HUES64 (cell line): ENCODE measurements around the gene PLEKHA8.

Experiments used
- H3K27ac ChIP-seq: 2 replicates; pipeline ENCODE4 v1.7.0; 2013; ENCODE audit warnings: low read depth, low read length, inconsistent platforms
- H3K27me3 ChIP-seq: 2 replicates; pipeline ENCODE4 v1.6.1; 2013; ENCODE audit warnings: mild to moderate bottlenecking, low read length; ENCODE audit not compliant: insufficient read depth
- H3K36me3 ChIP-seq: 2 replicates; pipeline ENCODE4 v1.6.1; 2013; ENCODE audit warnings: mild to moderate bottlenecking, low read length; ENCODE audit not compliant: insufficient read depth
- H3K4me1 ChIP-seq: 2 replicates; pipeline ENCODE4 v1.6.1; 2013; ENCODE audit warnings: mild to moderate bottlenecking, low read length, moderate library complexity; ENCODE audit not compliant: insufficient read depth
- H3K4me3 ChIP-seq: 2 replicates; pipeline ENCODE4 v1.5.1; 2013; ENCODE audit warnings: mild to moderate bottlenecking, low read length, moderate library complexity
- H3K9ac ChIP-seq: 2 replicates; pipeline ENCODE4 v1.6.1; 2013; ENCODE audit warnings: mild to moderate bottlenecking, low read depth, low read length
- H3K9me3 ChIP-seq: 2 replicates; pipeline ENCODE4 v1.6.1; 2013; ENCODE audit warnings: low read depth, low read length; ENCODE audit not compliant: insufficient read depth
- WGBS: fragments of 150-250, 120-280 bp; methylation state at CpG from one replicate; pipeline ENCODE4 v1.1.7; 2013; ENCODE audit warnings: missing lambda C conversion rate; 5-methylcytosine and 5-hydroxymethylcytosine counted together

Gene PLEKHA8

DNA sequence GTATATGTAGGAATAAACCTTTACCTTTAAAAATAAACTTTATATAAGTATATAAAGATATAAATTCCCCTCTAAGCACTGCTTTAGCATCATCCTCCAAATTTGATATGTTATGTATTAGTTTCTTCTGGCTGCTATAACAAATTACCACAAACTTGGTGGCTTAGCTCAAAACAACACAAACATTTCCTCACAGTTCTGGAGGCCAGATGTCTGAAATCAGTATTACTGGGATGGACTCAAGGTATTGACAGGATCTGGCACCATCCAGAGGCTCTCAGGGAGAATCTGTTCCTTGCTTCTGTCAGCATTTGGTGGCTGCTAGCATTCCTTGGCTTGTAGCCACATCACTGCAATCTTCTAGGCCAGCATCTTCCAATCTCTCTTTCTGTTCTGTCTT is 31.9 kb upstream of the PLEKHA8 start:
- Histone ChIP-seq H3K36me3 (no peaks in the 10 kb centered on the region), H3K4me1 (peaks cover 4% of the 10 kb centered on the region; the same call in 1 of the 2 replicates), H3K27me3 (no peaks in the 10 kb centered on the region), H3K4me3 (no peak overlapping the region), H3K9ac (no peak overlapping the region), H3K27ac (no peak overlapping the region), H3K9me3 (peaks cover 22% of the 10 kb centered on the region)

- Histone ChIP-seq H3K27me3 (no peaks in the 10 kb centered on the region), H3K27ac (no peak overlapping the region), H3K4me3 (no peak overlapping the region), H3K4me1 (peaks cover 16% of the 10 kb centered on the region), H3K9ac (no peak overlapping the region), H3K9me3 (peaks cover 12% of the 10 kb centered on the region), H3K36me3 (no peaks in the 10 kb centered on the region)
Measured at GRCh38 chr7:29998489-29998888, 29.7 kb upstream of the PLEKHA8 start.

- no peak overlapping the region for H3K4me3 ChIP-seq
- no peak overlapping the region for H3K27ac ChIP-seq
- WGBS: no CpG with 5 or more reads among the region's 2 CpGs
- H3K36me3 ChIP-seq: no peaks in the 10 kb centered on the region
- no peaks in the 10 kb centered on the region for H3K27me3 ChIP-seq
- H3K9ac ChIP-seq: no peak overlapping the region
- peaks cover 28% of the 10 kb centered on the region for H3K4me1 ChIP-seq
- peaks cover 3% of the 10 kb centered on the region; the same call in 1 of the 2 replicates for H3K9me3 ChIP-seq
Measured at GRCh38 chr7:30001998-30002397, 26.2 kb upstream of the PLEKHA8 start.

GRCh38 chr7:30003098-30003497 is 25.1 kb upstream of the PLEKHA8 start:
- Histone ChIP-seq H3K4me1 (peaks cover 28% of the 10 kb centered on the region), H3K9ac (no peak overlapping the region), H3K27ac (no peak overlapping the region), H3K9me3 (no peaks in the 10 kb centered on the region), H3K36me3 (no peaks in the 10 kb centered on the region), H3K27me3 (no peaks in the 10 kb centered on the region), H3K4me3 (no peak overlapping the region)
- WGBS: 42% methylated on average over 6 of the region's 6 CpGs

DNA sequence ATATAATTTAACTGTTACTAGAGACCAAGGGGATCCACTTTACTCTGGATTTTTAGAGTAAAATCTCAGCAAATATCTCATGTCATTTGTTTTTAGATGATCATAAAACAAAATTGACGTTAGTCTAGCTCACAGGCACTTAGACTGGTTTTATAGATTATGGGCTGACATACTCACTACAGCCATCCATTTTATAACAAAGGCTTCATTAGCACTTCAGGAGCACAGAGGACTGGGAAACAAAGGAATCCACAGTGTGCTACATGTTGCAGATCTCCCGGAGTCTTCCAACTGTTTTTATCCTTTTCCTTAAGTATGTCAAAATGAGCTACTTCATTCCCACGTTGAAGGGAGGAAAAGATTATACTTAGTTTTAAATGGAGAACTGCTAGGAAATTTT is 22.7 kb upstream of the PLEKHA8 start:
- Histone ChIP-seq H3K27me3 (no peaks in the 10 kb centered on the region), H3K9ac (no peak overlapping the region), H3K36me3 (no peaks in the 10 kb centered on the region), H3K9me3 (no peaks in the 10 kb centered on the region), H3K4me3 (no peak overlapping the region), H3K4me1 (peaks cover 28% of the 10 kb centered on the region), H3K27ac (no peak overlapping the region)
- 50% methylated on average over 2 of the region's 3 CpGs for WGBS

DNA sequence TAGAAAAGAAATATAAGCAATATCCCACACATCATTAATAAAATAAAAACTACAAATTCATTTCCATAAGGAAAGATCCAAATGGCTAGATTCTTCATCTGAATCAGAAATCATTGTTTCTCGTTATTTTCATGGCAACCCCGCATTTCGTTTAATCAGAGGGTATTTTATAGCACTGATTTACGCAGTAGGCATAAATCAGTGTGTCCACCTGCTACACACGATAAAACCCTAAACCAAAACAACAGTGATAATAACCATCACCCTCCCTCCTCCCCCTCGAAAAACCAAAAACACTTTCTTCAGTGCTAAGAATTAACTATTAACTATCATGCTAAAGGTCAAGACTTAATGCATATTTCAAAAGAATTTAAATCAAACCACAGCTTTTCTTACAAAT is 18.2 kb upstream of the PLEKHA8 start:
- Histone ChIP-seq H3K9ac (no peak overlapping the region), H3K27me3 (no peaks in the 10 kb centered on the region), H3K4me3 (no peak overlapping the region), H3K4me1 (peaks cover 9% of the 10 kb centered on the region), H3K9me3 (no peaks in the 10 kb centered on the region), H3K36me3 (peaks cover 20% of the 10 kb centered on the region), H3K27ac (no peak overlapping the region)
- 95% methylated on average over 6 of the region's 6 CpGs for WGBS

DNA sequence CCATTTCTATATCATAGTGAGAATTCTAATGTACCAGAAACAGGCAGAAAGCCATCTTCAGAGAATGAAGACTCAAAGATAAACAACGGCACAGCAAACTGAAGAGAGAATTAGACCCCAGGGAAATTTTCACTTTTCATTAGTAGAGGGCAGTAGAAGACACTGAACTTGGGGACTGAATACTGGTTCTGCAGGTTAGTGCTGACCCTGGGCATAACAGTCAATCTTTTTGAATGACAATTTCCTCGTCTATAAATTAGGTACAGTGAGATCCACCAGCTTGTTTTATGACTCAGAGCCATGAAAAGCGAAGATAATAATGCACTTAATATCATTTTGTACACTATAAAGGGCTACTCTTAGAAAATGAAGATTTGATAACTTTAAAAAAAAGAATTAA is 15.5 kb upstream of the PLEKHA8 start:
- no peak overlapping the region for H3K27ac ChIP-seq
- no peak overlapping the region for H3K9ac ChIP-seq
- peaks cover 33% of the 10 kb centered on the region for H3K36me3 ChIP-seq
- no peaks in the 10 kb centered on the region for H3K9me3 ChIP-seq
- H3K4me1 ChIP-seq: no peaks in the 10 kb centered on the region
- H3K4me3 ChIP-seq: no peak overlapping the region
- 100% methylated on average over 2 of the region's 3 CpGs for WGBS
- H3K27me3 ChIP-seq: no peaks in the 10 kb centered on the region

GRCh38 chr7:30018451-30018850 is 9.8 kb upstream of the PLEKHA8 start:
- H3K27ac ChIP-seq: no peak overlapping the region
- peaks cover 64% of the 10 kb centered on the region for H3K36me3 ChIP-seq
- no peaks in the 10 kb centered on the region for H3K9me3 ChIP-seq
- no peak overlapping the region for H3K4me3 ChIP-seq
- H3K4me1 ChIP-seq: no peaks in the 10 kb centered on the region
- H3K27me3 ChIP-seq: no peaks in the 10 kb centered on the region
- no peak overlapping the region for H3K9ac ChIP-seq

GRCh38 chr7:30019387-30019786 is 8.8 kb upstream of the PLEKHA8 start:
- Histone ChIP-seq H3K4me1 (no peaks in the 10 kb centered on the region), H3K9ac (no peak overlapping the region), H3K36me3 (peaks cover 55% of the 10 kb centered on the region), H3K9me3 (no peaks in the 10 kb centered on the region), H3K4me3 (no peak overlapping the region), H3K27me3 (no peaks in the 10 kb centered on the region), H3K27ac (no peak overlapping the region)
- no CpG with 5 or more reads among the region's 1 CpG for WGBS

GRCh38 chr7:30019960-30020359 is 8.3 kb upstream of the PLEKHA8 start:
- 100% methylated on average over 1 of the region's 1 CpG for WGBS
- Histone ChIP-seq H3K4me3 (no peak overlapping the region), H3K9me3 (no peaks in the 10 kb centered on the region), H3K9ac (no peak overlapping the region), H3K36me3 (peaks cover 49% of the 10 kb centered on the region), H3K4me1 (peaks cover 1% of the 10 kb centered on the region; the same call in 1 of the 2 replicates), H3K27me3 (no peaks in the 10 kb centered on the region), H3K27ac (no peak overlapping the region)

DNA sequence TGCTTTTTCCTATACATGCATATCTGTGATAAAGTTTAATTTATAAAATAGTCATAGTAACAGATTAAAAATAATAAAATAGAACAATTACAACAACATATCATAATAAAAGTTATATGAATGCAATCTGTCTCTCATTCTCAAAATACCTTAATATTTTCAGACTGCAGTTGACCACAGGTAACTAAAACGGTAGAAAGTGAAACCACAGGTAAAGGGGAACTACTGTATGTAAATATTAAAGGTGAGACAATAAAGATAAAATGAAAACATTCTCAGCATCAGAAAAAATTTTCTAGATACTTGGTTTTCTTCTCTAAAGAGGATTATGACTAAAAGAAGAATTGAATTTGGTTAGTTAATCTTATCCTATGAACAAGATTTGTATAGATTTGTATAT is 7.7 kb upstream of the PLEKHA8 start:
- Histone ChIP-seq H3K27ac (no peak overlapping the region), H3K9me3 (no peaks in the 10 kb centered on the region), H3K36me3 (peaks cover 47% of the 10 kb centered on the region), H3K4me1 (peaks cover 7% of the 10 kb centered on the region; the same call in 1 of the 2 replicates), H3K27me3 (no peaks in the 10 kb centered on the region), H3K4me3 (no peak overlapping the region), H3K9ac (no peak overlapping the region)
- 80% methylated on average over 1 of the region's 1 CpG for WGBS

- no peak overlapping the region for H3K4me3 ChIP-seq
Measured at GRCh38 chr7:30022991-30023390, 5.2 kb upstream of the PLEKHA8 start.

More at GRCh38 chr7:30022991-30023390, 5.2 kb upstream of the PLEKHA8 start:
- Histone ChIP-seq H3K27me3 (no peaks in the 10 kb centered on the region), H3K4me1 (peaks cover 17% of the 10 kb centered on the region; the same call in 1 of the 2 replicates), H3K36me3 (peaks cover 35% of the 10 kb centered on the region), H3K9me3 (no peaks in the 10 kb centered on the region), H3K27ac (no peak overlapping the region), H3K9ac (no peak overlapping the region)
